Endodermal cell (in vitro differentiated cells): ENCODE data around the gene MOCS2. TPM values are rescaled to one million over a fixed set of nuclear protein-coding genes. Genes with fewer than 3 reads are reported as not detected.

Experiments
- DNase-seq: peaks from one replicate; pipeline ENCODE4 v3.0.0-alpha.2; 2017
- H3K27ac ChIP-seq: 2 replicates; pipeline ENCODE4 v1.5.1; 2013; ENCODE audit warnings: mild to moderate bottlenecking, low read depth, low read length, moderate library complexity
- H3K27me3 ChIP-seq: 2 replicates; pipeline ENCODE4 v1.6.1; 2013; ENCODE audit warnings: mild to moderate bottlenecking, low read length, moderate library complexity; ENCODE audit not compliant: insufficient read depth, control insufficient read depth, poor library complexity, severe bottlenecking
- H3K36me3 ChIP-seq: 2 replicates; pipeline ENCODE4 v1.7.0; 2013; ENCODE audit warnings: mild to moderate bottlenecking, low read length, moderate library complexity; ENCODE audit not compliant: control insufficient read depth, insufficient read depth
- H3K4me1 ChIP-seq: one replicate; pipeline ENCODE4 v1.7.0; 2013; ENCODE audit warnings: low read length; ENCODE audit not compliant: control insufficient read depth, insufficient read depth
- H3K4me3 ChIP-seq: 2 replicates; pipeline ENCODE4 v1.5.1; 2013; ENCODE audit warnings: mild to moderate bottlenecking, low read length, moderate library complexity
- H3K9ac ChIP-seq: 2 replicates; pipeline ENCODE4 v1.6.1; 2013; ENCODE audit warnings: mild to moderate bottlenecking, low read length, moderate library complexity; ENCODE audit not compliant: poor library complexity, severe bottlenecking; ENCODE audit errors: extremely low read depth
- H3K9me3 ChIP-seq: 2 replicates; pipeline ENCODE4 v1.6.1; 2013; ENCODE audit warnings: mild to moderate bottlenecking, low read length, moderate library complexity; ENCODE audit not compliant: control insufficient read depth
- H3K27ac Mint-ChIP-seq: 2 replicates; pipeline ENCODE4 v1.8.0; 2020; ENCODE audit warnings: mixed read lengths
- H3K27me3 Mint-ChIP-seq: 2 replicates; pipeline ENCODE4 v1.8.0; 2021; ENCODE audit warnings: mild to moderate bottlenecking, mixed read lengths; ENCODE audit not compliant: insufficient read depth
- H3K36me3 Mint-ChIP-seq: 2 replicates; pipeline ENCODE4 v1.8.0; 2020; ENCODE audit warnings: low read depth, mixed read lengths
- H3K4me1 Mint-ChIP-seq: 2 replicates; pipeline ENCODE4 v1.8.0; 2020; ENCODE audit warnings: mixed read lengths
- H3K4me3 Mint-ChIP-seq: 2 replicates; pipeline ENCODE4 v1.8.0; 2020; ENCODE audit warnings: mild to moderate bottlenecking, moderate library complexity, mixed read lengths
- H3K9me3 Mint-ChIP-seq: 2 replicates; pipeline ENCODE4 v1.8.0; 2020; ENCODE audit warnings: mild to moderate bottlenecking, mixed read lengths
- WGBS, 2 experiments: methylation state at CpG; one replicate each; pipeline versions ENCODE4 v1.1.5 to v1.1.7; 2013; ENCODE audit warnings: missing lambda C conversion rate in 2 of 2, mixed read lengths in 1 of 2; ENCODE audit not compliant: insufficient coverage in 1 of 2, insufficient read length in 1 of 2; 5-methylcytosine and 5-hydroxymethylcytosine counted together
- total RNA-seq, 2 donors: library from RNA; stranded (reverse); fragmentation: NEBNext Ultra II Directional in 1 of 2; extraction: Animal tissue kit (Norgen Biotek cat#: 25700) in 1 of 2; gene quantifications; 2 replicates in 1 of 2; 3 replicates in 1 of 2; pipeline ENCODE4 v1.2.1, GENCODE V29; 2021
- TF ChIP-seq, protein P1 (sequence below): fragments of 200-600 bp; sonication (generic); conservative IDR thresholded peaks from 2 replicates; pipeline ENCODE4 v1.5.0; 2021; ENCODE audit warnings: antibody characterized with exemption, mild to moderate bottlenecking

MOCS2 gene
- total RNA-seq, 2 donors from 2014 or later, result 18.8 to 28.5 TPM

DNA sequence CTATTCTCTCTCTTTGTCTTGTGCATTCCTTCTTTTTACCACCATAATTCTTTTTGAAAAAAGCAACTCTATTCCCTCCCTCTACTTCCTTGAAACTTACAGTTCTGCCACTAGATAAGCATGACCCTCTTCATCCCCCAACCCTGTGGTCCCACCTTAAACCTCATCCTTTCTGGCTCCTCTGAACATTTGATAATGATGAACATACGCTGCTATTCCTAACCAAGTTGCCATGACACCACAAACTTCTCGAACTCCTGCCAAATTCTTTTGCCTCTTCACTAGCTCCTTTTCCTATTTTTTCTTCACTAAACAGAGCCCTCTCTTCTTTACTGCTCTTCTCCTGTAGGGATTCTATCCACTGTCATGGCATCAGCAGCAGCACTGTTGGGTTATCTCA is 57.1 kb downstream of the MOCS2 start:
- Histone ChIP-seq H3K4me3 (no peak overlapping the region), H3K4me1 (no peaks in the 10 kb centered on the region), H3K27ac (no peak overlapping the region), H3K36me3 (no peaks in the 10 kb centered on the region), H3K27me3 (no peaks in the 10 kb centered on the region), H3K9me3 (no peaks in the 10 kb centered on the region), H3K9ac (no peak overlapping the region)
- TF ChIP-seq, protein P1, sequence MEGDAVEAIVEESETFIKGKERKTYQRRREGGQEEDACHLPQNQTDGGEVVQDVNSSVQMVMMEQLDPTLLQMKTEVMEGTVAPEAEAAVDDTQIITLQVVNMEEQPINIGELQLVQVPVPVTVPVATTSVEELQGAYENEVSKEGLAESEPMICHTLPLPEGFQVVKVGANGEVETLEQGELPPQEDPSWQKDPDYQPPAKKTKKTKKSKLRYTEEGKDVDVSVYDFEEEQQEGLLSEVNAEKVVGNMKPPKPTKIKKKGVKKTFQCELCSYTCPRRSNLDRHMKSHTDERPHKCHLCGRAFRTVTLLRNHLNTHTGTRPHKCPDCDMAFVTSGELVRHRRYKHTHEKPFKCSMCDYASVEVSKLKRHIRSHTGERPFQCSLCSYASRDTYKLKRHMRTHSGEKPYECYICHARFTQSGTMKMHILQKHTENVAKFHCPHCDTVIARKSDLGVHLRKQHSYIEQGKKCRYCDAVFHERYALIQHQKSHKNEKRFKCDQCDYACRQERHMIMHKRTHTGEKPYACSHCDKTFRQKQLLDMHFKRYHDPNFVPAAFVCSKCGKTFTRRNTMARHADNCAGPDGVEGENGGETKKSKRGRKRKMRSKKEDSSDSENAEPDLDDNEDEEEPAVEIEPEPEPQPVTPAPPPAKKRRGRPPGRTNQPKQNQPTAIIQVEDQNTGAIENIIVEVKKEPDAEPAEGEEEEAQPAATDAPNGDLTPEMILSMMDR, result no peak
- no peak for DNase-seq
- no peaks in the 10 kb centered on the region for H3K36me3 Mint-ChIP-seq
- no peaks in the 10 kb centered on the region for H3K27me3 Mint-ChIP-seq
- no peak overlapping the region for H3K27ac Mint-ChIP-seq
- H3K4me3 Mint-ChIP-seq, result no peak overlapping the region
- no peaks in the 10 kb centered on the region for H3K4me1 Mint-ChIP-seq
- 83 to 88% methylated on average over 2 of the region's 2 CpGs for WGBS, 2 experiments
- no peaks in the 10 kb centered on the region for H3K9me3 Mint-ChIP-seq

DNA sequence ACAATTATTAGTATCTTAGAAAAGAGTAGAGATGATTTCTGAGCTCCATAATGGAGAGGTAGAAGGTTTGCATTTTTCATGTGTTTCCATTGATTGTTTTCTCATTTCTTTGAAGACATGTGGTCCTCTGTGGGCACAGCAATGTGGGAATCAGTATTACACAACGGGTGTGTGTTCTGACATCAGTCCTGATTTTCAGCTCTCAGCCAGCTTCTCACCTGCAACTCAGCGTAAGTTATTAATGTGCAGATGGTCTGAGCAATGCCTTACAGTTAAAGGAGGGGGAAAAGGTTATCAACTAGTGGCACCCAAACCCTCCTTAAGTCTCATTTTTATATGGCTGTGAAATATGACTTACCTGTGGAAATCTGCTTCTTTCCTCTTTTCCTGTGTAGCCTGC is 61.3 kb downstream of the MOCS2 start:
- 86 to 89% methylated on average over 1 to 2 of the region's 2 CpGs for WGBS, 2 experiments
- no peak overlapping the region for H3K9ac ChIP-seq
- no peaks in the 10 kb centered on the region for H3K9me3 Mint-ChIP-seq
- H3K36me3 ChIP-seq, result no peaks in the 10 kb centered on the region
- no peaks in the 10 kb centered on the region for H3K9me3 ChIP-seq
- no peaks in the 10 kb centered on the region for H3K27me3 Mint-ChIP-seq
- no peak overlapping the region for H3K4me3 ChIP-seq
- no peaks in the 10 kb centered on the region for H3K4me1 Mint-ChIP-seq
- H3K27me3 ChIP-seq, result no peaks in the 10 kb centered on the region
- H3K27ac Mint-ChIP-seq, result no peak overlapping the region
- H3K27ac ChIP-seq, result no peak overlapping the region
- DNase-seq, result no peak
- TF ChIP-seq, protein P1, result no peak
- no peaks in the 10 kb centered on the region for H3K36me3 Mint-ChIP-seq
- no peak overlapping the region for H3K4me3 Mint-ChIP-seq
- H3K4me1 ChIP-seq, result no peaks in the 10 kb centered on the region

Other genes with a start within 250 kb of the MOCS2 start
- 1 to 10 TPM; 1.3 to 4.0 TPM for gene ITGA2, start 120.4 kb downstream of the MOCS2 start, total RNA-seq